ENCODE results near the gene DNAJC21. TPM values are rescaled to one million over a fixed set of nuclear protein-coding genes. Genes with fewer than 3 reads are reported as not detected.
"Not testable (repeated sequence)": the region's sequence is repeated elsewhere in the genome, so short reads cannot be mapped to it uniquely, and the experiment has no call there.

Gene DNAJC21
- polyA plus RNA-seq, 3 donors, result 71.4 to 89.4 (median 73.1) TPM

GRCh38 chr5:34915139-34915855, 14.1 kb upstream of the DNAJC21 start, which contains the start of the genes BRIX1 and RAD1:
Gene BRIX1 (plus strand): TSS chr5:34915711. CDS start chr5:34915739, 28 bp downstream.
Gene RAD1 (minus strand): TSS chr5:34915504. CDS start chr5:34914892, 612 bp downstream.
- DNase-seq (ENCODE audit: extremely low read depth in 1 of 11, low read depth in 9 of 11, low spot score in 4 of 11), result peak; percentile 86 to 96 (median 94)

- DNase-seq (ENCODE audit: extremely low read depth in 1 of 11, low read depth in 9 of 11, low spot score in 4 of 11), result peak in 1 of 11 donors; percentile 13
Measured at GRCh38 chr5:34915856-34916192, 13.5 kb upstream of the DNAJC21 start.

- no peak for DNase-seq (ENCODE audit: extremely low read depth in 1 of 11, low read depth in 9 of 11, low spot score in 4 of 11)
Measured at GRCh38 chr5:34916518-34916917, 12.8 kb upstream of the DNAJC21 start.

- DNase-seq (ENCODE audit: extremely low read depth in 1 of 11, low read depth in 9 of 11, low spot score in 4 of 11), result no peak
Measured at GRCh38 chr5:34918025-34918424, 11.3 kb upstream of the DNAJC21 start.

GRCh38 chr5:34919077-34919476, 10.3 kb upstream of the DNAJC21 start:
- no peak for DNase-seq (ENCODE audit: extremely low read depth in 1 of 11, low read depth in 9 of 11, low spot score in 4 of 11)

- DNase-seq (ENCODE audit: extremely low read depth in 1 of 11, low read depth in 9 of 11, low spot score in 4 of 11), result not testable (repeated sequence)
Measured at GRCh38 chr5:34923256-34923655, 6.1 kb upstream of the DNAJC21 start.

- no peak for DNase-seq (ENCODE audit: extremely low read depth in 1 of 11, low read depth in 9 of 11, low spot score in 4 of 11)
Measured at GRCh38 chr5:34923694-34924461, 5.5 kb upstream of the DNAJC21 start.

GRCh38 chr5:34924462-34924765, 4.9 kb upstream of the DNAJC21 start:
- no peak for DNase-seq (ENCODE audit: extremely low read depth in 1 of 11, low read depth in 9 of 11, low spot score in 4 of 11)

- no peak for DNase-seq (ENCODE audit: extremely low read depth in 1 of 11, low read depth in 9 of 11, low spot score in 4 of 11)
Measured at GRCh38 chr5:34926318-34926888, 3.0 kb upstream of the DNAJC21 start.

- no peak for DNase-seq (ENCODE audit: extremely low read depth in 1 of 11, low read depth in 9 of 11, low spot score in 4 of 11)
Measured at GRCh38 chr5:34927785-34928184, 1.6 kb upstream of the DNAJC21 start.

- no peak for DNase-seq (ENCODE audit: extremely low read depth in 1 of 11, low read depth in 9 of 11, low spot score in 4 of 11)
Measured at GRCh38 chr5:34928267-34928666, 1.1 kb upstream of the DNAJC21 start.

GRCh38 chr5:34929720-34930461, 532 bp downstream of the DNAJC21 start:
- DNase-seq (ENCODE audit: extremely low read depth in 1 of 11, low read depth in 9 of 11, low spot score in 4 of 11), result peak in 10 of 11 donors; percentile 44 to 84 (median 65)

- peak in 3 of 11 donors; percentile 7 to 11 (median 9) for DNase-seq (ENCODE audit: extremely low read depth in 1 of 11, low read depth in 9 of 11, low spot score in 4 of 11)
Measured at GRCh38 chr5:34930462-34930844, 1.1 kb downstream of the DNAJC21 start.

GRCh38 chr5:34930870-34931269, 1.5 kb downstream of the DNAJC21 start:
- no peak for DNase-seq (ENCODE audit: extremely low read depth in 1 of 11, low read depth in 9 of 11, low spot score in 4 of 11)

- no peak for DNase-seq (ENCODE audit: extremely low read depth in 1 of 11, low read depth in 9 of 11, low spot score in 4 of 11)
Measured at GRCh38 chr5:34932947-34933346, 3.6 kb downstream of the DNAJC21 start.

- DNase-seq (ENCODE audit: extremely low read depth in 1 of 11, low read depth in 9 of 11, low spot score in 4 of 11), result no peak
Measured at GRCh38 chr5:34941936-34942335, 12.6 kb downstream of the DNAJC21 start.

GRCh38 chr5:34944044-34944443, 14.7 kb downstream of the DNAJC21 start:
- no peak for DNase-seq (ENCODE audit: extremely low read depth in 1 of 11, low read depth in 9 of 11, low spot score in 4 of 11)

- DNase-seq (ENCODE audit: extremely low read depth in 1 of 11, low read depth in 9 of 11, low spot score in 4 of 11), result no peak
Measured at GRCh38 chr5:34944460-34945047, 15.2 kb downstream of the DNAJC21 start.

- peak in 1 of 11 donors; percentile 2 for DNase-seq (ENCODE audit: extremely low read depth in 1 of 11, low read depth in 9 of 11, low spot score in 4 of 11)
Measured at GRCh38 chr5:34957321-34957720, 28.0 kb downstream of the DNAJC21 start.
